Cerebellar cortex (tissue), 1 donor: ENCODE measurements around the gene BLNK.

Source experiments
- DNase-seq: peaks from one replicate; pipeline ENCODE4 v3.0.0-alpha.2; 2015; ENCODE audit warnings: low spot score

BLNK gene

GRCh38 chr10:96288151-96288621 lies 16.8 kb upstream of the BLNK start:
- DNase-seq: no peak

GRCh38 chr10:96287392-96288105 lies 16.2 kb upstream of the BLNK start:
- DNase-seq: no peak

GRCh38 chr10:96285331-96285752 lies 14.0 kb upstream of the BLNK start:
- no peak for DNase-seq

- DNase-seq: no peak
Measured at GRCh38 chr10:96283756-96284155, 12.4 kb upstream of the BLNK start.

GRCh38 chr10:96283351-96283750 lies 12.0 kb upstream of the BLNK start:
- no peak for DNase-seq

GRCh38 chr10:96281444-96282029 lies 10.2 kb upstream of the BLNK start:
- DNase-seq: no peak

- DNase-seq: no peak
Measured at GRCh38 chr10:96280859-96281258, 9.5 kb upstream of the BLNK start.

GRCh38 chr10:96279191-96279641 lies 7.8 kb upstream of the BLNK start:
- no peak for DNase-seq

GRCh38 chr10:96276831-96277230 lies 5.5 kb upstream of the BLNK start:
- peak; percentile 25 for DNase-seq

- DNase-seq: peak; percentile 11
Measured at GRCh38 chr10:96276426-96276825, 5.1 kb upstream of the BLNK start.

- peak; percentile 83 for DNase-seq
Measured at GRCh38 chr10:96275685-96276418, 4.5 kb upstream of the BLNK start.

GRCh38 chr10:96272316-96273280 lies 1.2 kb upstream of the BLNK start:
- DNase-seq: no peak

GRCh38 chr10:96270571-96270970 lies 798 bp downstream of the BLNK start:
- no peak for DNase-seq

- no peak for DNase-seq
Measured at GRCh38 chr10:96269438-96270300, 1.7 kb downstream of the BLNK start.

- no peak for DNase-seq
Measured at GRCh38 chr10:96268341-96268909, 2.9 kb downstream of the BLNK start.

- no peak for DNase-seq
Measured at GRCh38 chr10:96267234-96267705, 4.1 kb downstream of the BLNK start.

GRCh38 chr10:96266118-96266770 lies 5.1 kb downstream of the BLNK start:
- no peak for DNase-seq

- DNase-seq: no peak
Measured at GRCh38 chr10:96264938-96265337, 6.4 kb downstream of the BLNK start.

GRCh38 chr10:96263669-96264068 lies 7.7 kb downstream of the BLNK start:
- DNase-seq: no peak

- peak; percentile 62 for DNase-seq
Measured at GRCh38 chr10:96263176-96263575, 8.2 kb downstream of the BLNK start.
